Neural progenitor cell (in vitro differentiated cells): Measurements from ENCODE around the gene REV3L. TPM values are rescaled to one million over a fixed set of nuclear protein-coding genes. Genes with fewer than 3 reads are reported as not detected.

Experiments used
- DNase-seq: peaks from one replicate; pipeline ENCODE4 v3.0.0-alpha.2; 2016; ENCODE audit warnings: low spot score
- H2AFZ ChIP-seq: fragments of 200-600 bp; sonication (generic); replicated peaks from 2 replicates; pipeline ENCODE4 v1.6.1; 2016; ENCODE audit warnings: antibody characterized with exemption
- H3F3A ChIP-seq: fragments of 200-600 bp; sonication (generic); 2 replicates; pipeline ENCODE4 v1.6.1; 2016; ENCODE audit warnings: antibody characterized with exemption, low read depth
- H3K27ac ChIP-seq: fragments of 200-600 bp; sonication (generic); 2 replicates; pipeline ENCODE4 v1.5.1; 2016; ENCODE audit warnings: mild to moderate bottlenecking
- H3K27me3 ChIP-seq: fragments of 200-600 bp; sonication (generic); 2 replicates; pipeline ENCODE4 v1.6.1; 2016; ENCODE audit warnings: mild to moderate bottlenecking, moderate library complexity
- H3K36me3 ChIP-seq: fragments of 200-600 bp; sonication (generic); 2 replicates; pipeline ENCODE4 v1.5.1; 2016
- H3K4me1 ChIP-seq: fragments of 200-600 bp; sonication (generic); 2 replicates; pipeline ENCODE4 v1.6.1; 2016; ENCODE audit warnings: mixed run types
- H3K4me2 ChIP-seq: fragments of 200-600 bp; sonication (generic); 2 replicates; pipeline ENCODE4 v1.6.1; 2016
- H3K4me3 ChIP-seq: fragments of 200-600 bp; sonication (generic); 2 replicates; pipeline ENCODE4 v1.5.1; 2016
- H3K79me2 ChIP-seq: fragments of 200-600 bp; sonication (generic); 2 replicates; pipeline ENCODE4 v1.6.1; 2016; ENCODE audit warnings: low read depth
- H3K9ac ChIP-seq: fragments of 200-600 bp; sonication (generic); 2 replicates; pipeline ENCODE4 v1.6.1; 2016
- H3K9me3 ChIP-seq: fragments of 200-600 bp; sonication (generic); 2 replicates; pipeline ENCODE4 v1.5.1; 2016; ENCODE audit warnings: low read depth
- H4K20me1 ChIP-seq: fragments of 200-600 bp; sonication (generic); 2 replicates; pipeline ENCODE4 v1.6.1; 2016; ENCODE audit warnings: low read depth
- H3K27ac Mint-ChIP-seq: 3 replicates; pipeline ENCODE4 v1.8.0; 2021; ENCODE audit warnings: mixed read lengths
- H3K27me3 Mint-ChIP-seq: 2 replicates; pipeline ENCODE4 v1.8.0; 2022; ENCODE audit warnings: low read depth, mild to moderate bottlenecking, inconsistent platforms, moderate library complexity, mixed read lengths; ENCODE audit not compliant: insufficient read depth
- H3K36me3 Mint-ChIP-seq: 3 replicates; pipeline ENCODE4 v1.8.0; 2021; ENCODE audit warnings: mixed read lengths
- H3K4me1 Mint-ChIP-seq: 3 replicates; pipeline ENCODE4 v1.8.0; 2021; ENCODE audit warnings: mixed read lengths
- H3K4me3 Mint-ChIP-seq: 3 replicates; pipeline ENCODE4 v1.8.0; 2021; ENCODE audit warnings: mild to moderate bottlenecking, moderate library complexity, mixed read lengths
- H3K9me3 Mint-ChIP-seq: 3 replicates; pipeline ENCODE4 v1.8.0; 2020; ENCODE audit warnings: mixed read lengths
- CTCF ChIP-seq: fragments of 200-600 bp; sonication (generic); IDR thresholded peaks from 2 replicates; pipeline ENCODE4 v1.5.1; 2017; ENCODE audit warnings: antibody characterized with exemption, mild to moderate bottlenecking
- EZH2 ChIP-seq: fragments of 200-600 bp; sonication (generic); IDR thresholded peaks from 2 replicates; pipeline ENCODE4 v1.6.1; 2017; ENCODE audit warnings: antibody characterized with exemption, mild to moderate bottlenecking, moderate library complexity
- EZH2phosphoT487 ChIP-seq: fragments of 200-600 bp; sonication (generic); IDR thresholded peaks from 2 replicates; pipeline ENCODE4 v1.6.1; 2017; ENCODE audit warnings: antibody characterized with exemption
- total RNA-seq: library from RNA; depleted of rRNA; stranded (reverse); fragments of >200 nt; gene quantifications from 2 replicates; pipeline ENCODE4 v1.2.3, GENCODE V29; 2015; ENCODE audit warnings: low replicate concordance

The REV3L gene
- 14.0 and 23.5 TPM in 2 replicates for total RNA-seq

- Mint-ChIP-seq H3K36me3 (peaks cover 14% of the 10 kb centered on the region), H3K4me3 (peak within 1 kb of the TSS; percentile 97), H3K27ac (peak within 1 kb of the TSS; percentile 99), H3K4me1 (peaks cover 41% of the 10 kb centered on the region), H3K27me3 (peaks cover 3% of the 10 kb centered on the region), H3K9me3 (no peaks in the 10 kb centered on the region)
- DNase-seq = peak; percentile 95
- Histone ChIP-seq H3K4me1 (peaks cover 48% of the 10 kb centered on the region), H3K9ac (peak within 1 kb of the TSS; percentile 74), H3K79me2 (peaks cover 81% of the 10 kb centered on the region), H3K4me3 (peak within 1 kb of the TSS; percentile 94), H3K27me3 (peaks cover 22% of the 10 kb centered on the region), H3K9me3 (no peaks in the 10 kb centered on the region), H4K20me1 (peaks cover 40% of the 10 kb centered on the region), H2AFZ (peak within 1 kb of the TSS; percentile 93), H3F3A (peaks cover 50% of the 10 kb centered on the region), H3K36me3 (peaks cover 6% of the 10 kb centered on the region), H3K4me2 (peak within 1 kb of the TSS; percentile 96), H3K27ac (peak within 1 kb of the TSS; percentile 97)
- TF ChIP-seq EZH2 (no peak), CTCF (peak; percentile 3), EZH2phosphoT487 (no peak)
These were observed at the start of gene REV3L for GRCh38 chr6:111482959-111483735. REV3L (minus strand) TSS chr6:111483218; CDS start chr6:111482888, 330 bp downstream.

DNA sequence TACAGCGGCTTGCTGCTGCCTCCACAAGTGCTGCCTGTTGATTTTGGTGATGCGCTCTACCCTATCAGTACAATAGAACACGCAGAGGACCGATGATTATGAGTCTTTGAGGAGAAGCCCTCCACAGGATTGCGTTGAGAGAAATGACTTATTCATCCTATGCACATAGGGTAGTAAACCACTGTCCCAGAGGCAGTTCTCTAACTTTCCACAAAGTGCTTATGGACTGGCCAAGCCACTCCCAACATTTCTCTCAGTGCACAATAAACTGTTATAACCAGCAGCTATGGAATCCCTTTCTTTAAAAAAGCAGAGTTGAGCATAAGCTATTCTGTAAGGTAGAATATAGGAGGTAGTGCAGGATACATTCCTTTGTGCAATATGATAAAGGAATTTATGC, 48.2 kb upstream of the REV3L start:
- Histone ChIP-seq H3K9me3 (no peaks in the 10 kb centered on the region), H3K79me2 (peaks cover 7% of the 10 kb centered on the region), H3K36me3 (no peaks in the 10 kb centered on the region), H3K4me2 (no peak overlapping the region), H3K4me3 (no peak overlapping the region), H3F3A (no peaks in the 10 kb centered on the region), H3K27me3 (no peaks in the 10 kb centered on the region), H2AFZ (peak overlapping the region; percentile 34), H4K20me1 (peaks cover 4% of the 10 kb centered on the region), H3K9ac (no peak overlapping the region), H3K4me1 (peaks cover 11% of the 10 kb centered on the region), H3K27ac (no peak overlapping the region)
- peaks cover 3% of the 10 kb centered on the region for H3K9me3 Mint-ChIP-seq
- no peak for TF ChIP-seq EZH2
- peaks cover 9% of the 10 kb centered on the region for H3K4me1 Mint-ChIP-seq
- H3K27ac Mint-ChIP-seq = no peak overlapping the region
- H3K27me3 Mint-ChIP-seq = no peaks in the 10 kb centered on the region
- peaks cover 6% of the 10 kb centered on the region for H3K36me3 Mint-ChIP-seq
- no peak for DNase-seq
- H3K4me3 Mint-ChIP-seq = no peak overlapping the region

- H3K4me1 ChIP-seq = peaks cover 11% of the 10 kb centered on the region
- peak; percentile 37 for DNase-seq
- H2AFZ ChIP-seq = peak overlapping the region; percentile 34
- peaks cover 9% of the 10 kb centered on the region for H3K4me1 Mint-ChIP-seq
- no peak overlapping the region for H3K4me3 Mint-ChIP-seq
- peaks cover 6% of the 10 kb centered on the region for H3K36me3 Mint-ChIP-seq
- no peak for TF ChIP-seq EZH2
- no peak for TF ChIP-seq CTCF
- TF ChIP-seq EZH2phosphoT487 = no peak
- H3K9me3 Mint-ChIP-seq = peaks cover 5% of the 10 kb centered on the region
- no peak overlapping the region for H3K27ac ChIP-seq
- H3K36me3 ChIP-seq = no peaks in the 10 kb centered on the region
- no peak overlapping the region for H3K27ac Mint-ChIP-seq
- no peaks in the 10 kb centered on the region for H3F3A ChIP-seq
- peak overlapping the region; percentile 17 for H3K4me2 ChIP-seq
- no peaks in the 10 kb centered on the region for H3K27me3 ChIP-seq
- H3K27me3 Mint-ChIP-seq = no peaks in the 10 kb centered on the region
- no peak overlapping the region for H3K4me3 ChIP-seq
- H3K79me2 ChIP-seq = peaks cover 7% of the 10 kb centered on the region
- no peaks in the 10 kb centered on the region for H3K9me3 ChIP-seq
- peaks cover 4% of the 10 kb centered on the region for H4K20me1 ChIP-seq
- H3K9ac ChIP-seq = no peak overlapping the region
These were observed 47.6 kb upstream of the REV3L start for GRCh38 chr6:111530667-111531066.

DNA sequence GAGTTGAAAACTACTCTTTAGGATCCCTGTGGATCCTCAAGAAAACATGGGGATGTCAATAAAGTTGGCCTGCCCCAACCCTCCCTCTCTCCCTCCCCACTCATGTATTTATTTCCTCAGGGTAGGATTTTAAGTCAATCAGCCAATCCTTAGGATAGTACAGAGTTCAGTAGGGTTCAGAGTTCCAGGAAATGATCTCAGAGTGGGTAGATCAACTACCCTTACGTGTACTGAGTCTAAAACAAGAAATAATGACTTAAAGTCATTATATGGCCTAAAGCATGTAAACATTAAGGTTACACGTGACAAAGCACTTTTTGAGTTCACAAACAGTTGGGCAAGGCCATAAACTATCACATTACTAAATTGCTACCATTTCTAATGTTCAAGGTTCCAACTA, 47.2 kb upstream of the REV3L start:
- TF ChIP-seq EZH2 = no peak
- TF ChIP-seq EZH2phosphoT487 = no peak
- no peak for TF ChIP-seq CTCF
- Histone ChIP-seq H3K4me3 (no peak overlapping the region), H3K27ac (no peak overlapping the region), H3K4me2 (peak overlapping the region; percentile 17), H2AFZ (no peak overlapping the region), H3F3A (no peaks in the 10 kb centered on the region), H3K4me1 (peaks cover 11% of the 10 kb centered on the region), H3K79me2 (peaks cover 9% of the 10 kb centered on the region), H3K36me3 (no peaks in the 10 kb centered on the region), H4K20me1 (peaks cover 2% of the 10 kb centered on the region), H3K9ac (no peak overlapping the region), H3K9me3 (no peaks in the 10 kb centered on the region), H3K27me3 (no peaks in the 10 kb centered on the region)
- no peak overlapping the region for H3K4me3 Mint-ChIP-seq
- peaks cover 10% of the 10 kb centered on the region for H3K4me1 Mint-ChIP-seq
- no peak for DNase-seq
- H3K27me3 Mint-ChIP-seq = no peaks in the 10 kb centered on the region
- no peak overlapping the region for H3K27ac Mint-ChIP-seq
- peaks cover 5% of the 10 kb centered on the region for H3K9me3 Mint-ChIP-seq
- peaks cover 6% of the 10 kb centered on the region for H3K36me3 Mint-ChIP-seq
